ENCODE data around the gene VWA3B. TPM values are rescaled to one million over a fixed set of nuclear protein-coding genes. Genes with fewer than 3 reads are reported as not detected.

Gene VWA3B, protein sequence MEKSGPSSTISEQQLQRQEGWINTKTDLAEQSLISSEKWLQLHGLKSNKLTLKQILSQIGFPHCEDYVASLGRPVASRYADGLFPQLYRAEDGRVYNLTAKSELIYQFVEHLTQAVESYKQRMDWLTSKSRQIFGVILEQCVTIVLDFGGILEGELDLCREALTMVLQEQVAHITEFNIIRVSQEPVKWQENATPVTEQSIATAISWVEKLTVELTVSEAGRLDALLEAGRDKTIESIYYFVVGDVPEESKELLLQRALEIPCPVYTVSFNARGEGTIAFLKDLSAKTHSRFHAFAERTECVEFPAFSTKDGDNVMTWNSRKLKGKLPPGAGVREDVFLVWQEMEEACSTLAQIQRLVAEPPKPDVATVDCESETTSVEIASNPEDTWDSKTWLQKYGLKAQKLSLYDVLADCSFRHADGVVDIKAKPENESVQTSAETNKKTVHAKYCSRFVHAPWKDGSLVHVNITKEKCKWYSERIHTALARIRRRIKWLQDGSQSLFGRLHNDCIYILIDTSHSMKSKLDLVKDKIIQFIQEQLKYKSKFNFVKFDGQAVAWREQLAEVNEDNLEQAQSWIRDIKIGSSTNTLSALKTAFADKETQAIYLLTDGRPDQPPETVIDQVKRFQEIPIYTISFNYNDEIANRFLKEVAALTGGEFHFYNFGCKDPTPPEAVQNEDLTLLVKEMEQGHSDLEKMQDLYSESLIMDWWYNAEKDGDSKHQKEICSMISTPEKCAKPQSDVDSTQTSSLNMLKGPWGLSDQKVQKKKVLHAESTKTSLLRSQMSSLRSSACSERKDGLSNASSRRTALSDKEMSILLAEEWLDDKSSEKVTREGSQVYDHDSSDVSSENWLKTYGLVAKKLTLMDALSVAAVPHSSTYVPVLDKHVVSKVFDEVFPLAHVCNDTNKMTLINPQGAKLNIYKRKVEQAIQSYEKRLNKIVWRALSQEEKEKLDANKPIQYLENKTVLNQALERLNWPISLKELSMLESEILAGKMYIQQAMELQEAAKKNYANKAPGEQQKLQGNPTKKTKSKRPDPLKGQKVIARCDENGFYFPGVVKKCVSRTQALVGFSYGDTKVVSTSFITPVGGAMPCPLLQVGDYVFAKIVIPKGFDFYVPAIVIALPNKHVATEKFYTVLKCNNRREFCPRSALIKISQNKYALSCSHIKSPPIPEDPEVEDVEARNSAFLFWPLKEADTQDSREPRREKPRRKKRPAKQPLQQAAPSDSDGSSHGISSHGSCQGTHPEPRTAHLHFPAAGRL (N-terminal part only)
- polyA plus RNA-seq (2013, experiment 1 of 2), result 0.03 TPM
- polyA plus RNA-seq (2013, experiment 2 of 2), result 0.06 TPM

DNA sequence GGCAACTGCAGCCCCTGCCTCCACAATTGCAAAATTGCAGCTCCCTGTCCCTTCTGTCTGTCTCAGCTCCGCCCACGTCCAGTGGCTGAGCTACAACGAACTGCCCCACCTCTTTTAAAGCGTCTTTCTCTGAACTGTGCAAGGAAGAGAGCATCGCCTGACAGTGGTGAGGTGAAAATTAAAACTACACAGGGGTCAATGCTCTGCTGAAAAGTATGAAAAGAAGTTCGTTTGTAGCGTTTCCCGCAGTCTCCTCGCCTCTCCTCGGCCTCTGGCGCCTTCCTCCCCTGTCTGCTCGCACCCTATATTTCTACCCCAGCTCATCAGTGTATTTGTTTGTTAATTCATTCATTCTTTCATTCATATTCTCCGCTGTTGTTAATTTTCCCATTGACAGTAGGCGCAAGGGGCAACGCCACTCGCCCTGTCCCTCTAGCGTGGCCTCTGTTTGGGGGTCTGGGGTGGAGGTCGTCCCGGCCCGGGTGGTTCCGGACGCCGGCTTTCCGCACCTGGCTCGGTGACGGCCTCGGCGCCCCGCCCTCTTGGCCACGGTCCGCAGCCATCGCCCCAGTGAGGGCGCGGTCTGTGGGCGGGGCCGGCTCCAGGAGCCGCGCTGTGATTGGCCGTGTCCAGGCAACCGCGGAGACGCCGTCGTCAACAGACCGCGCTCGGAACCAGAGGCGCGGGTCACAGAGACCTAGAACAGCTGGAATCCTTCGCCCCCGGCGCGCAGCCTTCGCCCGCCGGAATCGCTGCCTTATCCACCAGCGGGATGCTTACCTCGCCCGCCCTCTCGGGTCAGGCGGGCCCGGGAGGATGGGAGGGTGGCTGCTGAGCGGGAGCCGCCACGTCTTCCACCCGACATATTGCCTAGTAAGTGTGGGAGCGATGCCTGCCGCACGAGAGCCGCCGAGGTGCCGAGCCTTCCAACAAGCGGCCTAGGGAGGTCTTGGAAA, at the start of gene VWA3B:
Gene VWA3B (plus strand): TSS at position 677 of the 956 bp plus-strand sequence. CDS start 5,926 bp downstream, outside the sequence.
- Histone ChIP-seq H2BK5ac (ENCODE audit: low read length) (no peak within 1 kb of the TSS), H3K4me2 (ENCODE audit: insufficient read depth, low read length, poor library complexity, severe bottlenecking) (peak within 1 kb of the TSS; percentile 95), H4K91ac (ENCODE audit: low read depth, low read length, poor library complexity) (no peak within 1 kb of the TSS), H3K4me1 (ENCODE audit: control insufficient read depth in 2 of 2, insufficient read depth in 1 of 2, low read depth in 1 of 2, low read length in 2 of 2) (peaks cover 4% of the 10 kb centered on the region in 2 donors), H3K14ac (ENCODE audit: low read length) (peak within 1 kb of the TSS; percentile 32), H2BK15ac (ENCODE audit: low read length) (no peak within 1 kb of the TSS), H3K36me3 (replicated peaks in 1 of 2; ENCODE audit: control insufficient read depth in 2 of 2, insufficient read depth in 2 of 2, low read length in 2 of 2) (no peaks in the 10 kb centered on the region), H3K18ac (ENCODE audit: low read length) (no peak within 1 kb of the TSS), H3K9me3 (replicated peaks in 1 of 2; ENCODE audit: control insufficient read depth in 2 of 2, insufficient read depth in 1 of 2, low read depth in 1 of 2, low read length in 2 of 2) (peaks cover 0 to 5% of the 10 kb centered on the region in 2 donors), H3K79me1 (ENCODE audit: low read depth, low read length) (no peaks in the 10 kb centered on the region), H3K23ac (ENCODE audit: low read depth, low read length, poor library complexity) (peak within 1 kb of the TSS; percentile 11), H3K4me3 (ENCODE audit: low read length in 2 of 2) (peak within 1 kb of the TSS; percentile 35 to 87), H2AK5ac (ENCODE audit: low read depth, low read length) (no peak within 1 kb of the TSS), H2AFZ (ENCODE audit: low read length) (peak within 1 kb of the TSS; percentile 86), H4K8ac (ENCODE audit: low read depth, low read length) (no peak within 1 kb of the TSS), H3K27ac (replicated peaks; ENCODE audit: low read length) (no peak within 1 kb of the TSS), H3K4ac (ENCODE audit: low read length) (no peak within 1 kb of the TSS), H2BK120ac (ENCODE audit: low read depth, low read length) (no peak within 1 kb of the TSS), H3K27me3 (ENCODE audit: control insufficient read depth in 3 of 3, insufficient read depth in 3 of 3, low read depth in 1 of 3, low read length in 3 of 3) (peaks cover 5 to 49% (median 24%) of the 10 kb centered on the region in 3 experiments), H2BK12ac (ENCODE audit: low read length) (no peak within 1 kb of the TSS), H3K9ac (ENCODE audit: low read depth, low read length, poor library complexity) (no peak within 1 kb of the TSS)
- no CpG with 5 or more reads among the region's 74 CpGs for WGBS, 2 donors (ENCODE audit: extremely low coverage in 2 of 2, insufficient read length in 2 of 2, insufficient replicate concordance in 1 of 2)
- peak; percentile 60 for DNase-seq (ENCODE audit: low spot score)

GRCh38 chr2:98037206-98037605, 49.8 kb upstream of the VWA3B start:
- no peak overlapping the region for H3K4me2 ChIP-seq (ENCODE audit: insufficient read depth, low read length, poor library complexity, severe bottlenecking)
- H3K27me3 ChIP-seq (ENCODE audit: control insufficient read depth in 3 of 3, insufficient read depth in 3 of 3, low read depth in 1 of 3, low read length in 3 of 3), result no peaks in the 10 kb centered on the region
- H3K18ac ChIP-seq (ENCODE audit: low read length), result no peak overlapping the region
- H3K9ac ChIP-seq (ENCODE audit: low read depth, low read length, poor library complexity), result no peak overlapping the region
- no peak overlapping the region for H4K8ac ChIP-seq (ENCODE audit: low read depth, low read length)
- no peak overlapping the region for H2AK5ac ChIP-seq (ENCODE audit: low read depth, low read length)
- H3K36me3 ChIP-seq (replicated peaks in 1 of 2; ENCODE audit: control insufficient read depth in 2 of 2, insufficient read depth in 2 of 2, low read length in 2 of 2), result no peaks in the 10 kb centered on the region
- no peak overlapping the region for H2BK5ac ChIP-seq (ENCODE audit: low read length)
- no peaks in the 10 kb centered on the region for H3K79me1 ChIP-seq (ENCODE audit: low read depth, low read length)
- no peak overlapping the region for H3K4me3 ChIP-seq (ENCODE audit: low read length in 2 of 2)
- DNase-seq (ENCODE audit: low spot score), result no peak
- no peak overlapping the region for H3K4ac ChIP-seq (ENCODE audit: low read length)
- H3K14ac ChIP-seq (ENCODE audit: low read length), result no peak overlapping the region
- H3K9me3 ChIP-seq (replicated peaks in 1 of 2; ENCODE audit: control insufficient read depth in 2 of 2, insufficient read depth in 1 of 2, low read depth in 1 of 2, low read length in 2 of 2), result no peaks in the 10 kb centered on the region
- no peak overlapping the region for H3K27ac ChIP-seq (replicated peaks; ENCODE audit: low read length)
- no peak overlapping the region for H4K91ac ChIP-seq (ENCODE audit: low read depth, low read length, poor library complexity)
- H2BK12ac ChIP-seq (ENCODE audit: low read length), result no peak overlapping the region
- H3K4me1 ChIP-seq (ENCODE audit: control insufficient read depth in 2 of 2, insufficient read depth in 1 of 2, low read depth in 1 of 2, low read length in 2 of 2), result peaks cover 0 to 7% of the 10 kb centered on the region in 2 donors
- no peak overlapping the region for H2BK15ac ChIP-seq (ENCODE audit: low read length)
- no peak overlapping the region for H2AFZ ChIP-seq (ENCODE audit: low read length)
- no peak overlapping the region for H3K23ac ChIP-seq (ENCODE audit: low read depth, low read length, poor library complexity)
- no CpG with 5 or more reads among the region's 2 CpGs for WGBS, 2 donors (ENCODE audit: extremely low coverage in 2 of 2, insufficient read length in 2 of 2, insufficient replicate concordance in 1 of 2)
- H2BK120ac ChIP-seq (ENCODE audit: low read depth, low read length), result no peak overlapping the region

- no peak for DNase-seq (ENCODE audit: low spot score)
- no peaks in the 10 kb centered on the region for H3K36me3 ChIP-seq (replicated peaks in 1 of 2; ENCODE audit: control insufficient read depth in 2 of 2, insufficient read depth in 2 of 2, low read length in 2 of 2)
- no peaks in the 10 kb centered on the region for H3K27me3 ChIP-seq (ENCODE audit: control insufficient read depth in 3 of 3, insufficient read depth in 3 of 3, low read depth in 1 of 3, low read length in 3 of 3)
- no peak overlapping the region for H4K91ac ChIP-seq (ENCODE audit: low read depth, low read length, poor library complexity)
- H3K9me3 ChIP-seq (replicated peaks in 1 of 2; ENCODE audit: control insufficient read depth in 2 of 2, insufficient read depth in 1 of 2, low read depth in 1 of 2, low read length in 2 of 2), result no peaks in the 10 kb centered on the region
- H3K27ac ChIP-seq (replicated peaks; ENCODE audit: low read length), result no peak overlapping the region
- WGBS, 2 donors (ENCODE audit: extremely low coverage in 2 of 2, insufficient read length in 2 of 2, insufficient replicate concordance in 1 of 2), result no CpG with 5 or more reads among the region's 2 CpGs
- H2AFZ ChIP-seq (ENCODE audit: low read length), result no peak overlapping the region
- H2BK15ac ChIP-seq (ENCODE audit: low read length), result no peak overlapping the region
- H2BK5ac ChIP-seq (ENCODE audit: low read length), result no peak overlapping the region
- H2AK5ac ChIP-seq (ENCODE audit: low read depth, low read length), result no peak overlapping the region
- no peaks in the 10 kb centered on the region for H3K79me1 ChIP-seq (ENCODE audit: low read depth, low read length)
- H3K4me1 ChIP-seq (ENCODE audit: control insufficient read depth in 2 of 2, insufficient read depth in 1 of 2, low read depth in 1 of 2, low read length in 2 of 2), result peaks cover 0 to 7% of the 10 kb centered on the region in 2 donors
- H3K23ac ChIP-seq (ENCODE audit: low read depth, low read length, poor library complexity), result no peak overlapping the region
- no peak overlapping the region for H4K8ac ChIP-seq (ENCODE audit: low read depth, low read length)
- H3K18ac ChIP-seq (ENCODE audit: low read length), result no peak overlapping the region
- no peak overlapping the region for H2BK12ac ChIP-seq (ENCODE audit: low read length)
- H3K9ac ChIP-seq (ENCODE audit: low read depth, low read length, poor library complexity), result no peak overlapping the region
- H3K4me2 ChIP-seq (ENCODE audit: insufficient read depth, low read length, poor library complexity, severe bottlenecking), result no peak overlapping the region
- H2BK120ac ChIP-seq (ENCODE audit: low read depth, low read length), result no peak overlapping the region
- no peak overlapping the region for H3K4me3 ChIP-seq (ENCODE audit: low read length in 2 of 2)
- H3K14ac ChIP-seq (ENCODE audit: low read length), result no peak overlapping the region
- no peak overlapping the region for H3K4ac ChIP-seq (ENCODE audit: low read length)
Observed at GRCh38 chr2:98037666-98038336, 49.2 kb upstream of the VWA3B start.

Measured in neuronal stem cell (in vitro differentiated cells).